BE2C (cell line): ENCODE measurements around the gene LRRC74B.

ENCODE experiments used
- DNase-seq: peaks from one replicate; pipeline ENCODE4 v3.0.0-alpha.2; 2020
- H3K27me3 ChIP-seq: fragments of 250-450 bp; sonication (Bioruptor Pico); 2 replicates; pipeline ENCODE4 v1.5.1; 2020; ENCODE audit warnings: mild to moderate bottlenecking
- H3K36me3 ChIP-seq: fragments of 250-450 bp; sonication (Bioruptor Pico); 2 replicates; pipeline ENCODE4 v1.5.1; 2020; ENCODE audit warnings: mild to moderate bottlenecking
- H3K4me1 ChIP-seq: fragments of 250-450 bp; sonication (Bioruptor Pico); 2 replicates; pipeline ENCODE4 v1.5.1; 2020
- H3K4me3 ChIP-seq: 2 replicates; pipeline ENCODE4 v1.5.1; 2011; ENCODE audit warnings: low read depth, low read length
- H3K9me3 ChIP-seq: fragments of 250-450 bp; sonication (Bioruptor Pico); 2 replicates; pipeline ENCODE4 v1.5.1; 2020
- CTCF ChIP-seq: IDR thresholded peaks from 2 replicates; pipeline ENCODE4 v1.5.1; 2012; ENCODE audit warnings: mild to moderate bottlenecking, low read depth, low read length

LRRC74B gene

GRCh38 chr22:21076912-21077625 is 31.3 kb downstream of the LRRC74B start:
- DNase-seq = no peak
- no peaks in the 10 kb centered on the region for H3K9me3 ChIP-seq

GRCh38 chr22:21077884-21078508 is 32.2 kb downstream of the LRRC74B start:
- Histone ChIP-seq H3K9me3 (no peaks in the 10 kb centered on the region), H3K27me3 (no peaks in the 10 kb centered on the region), H3K4me3 (no peak overlapping the region), H3K36me3 (no peaks in the 10 kb centered on the region), H3K4me1 (no peaks in the 10 kb centered on the region)
- no peak for TF ChIP-seq CTCF
- no peak for DNase-seq

More at GRCh38 chr22:21076912-21077625, 31.3 kb downstream of the LRRC74B start:
- Histone ChIP-seq H3K4me1 (no peaks in the 10 kb centered on the region), H3K4me3 (no peak overlapping the region), H3K36me3 (no peaks in the 10 kb centered on the region), H3K27me3 (no peaks in the 10 kb centered on the region)
- no peak for TF ChIP-seq CTCF

- Histone ChIP-seq H3K36me3 (no peaks in the 10 kb centered on the region), H3K9me3 (no peaks in the 10 kb centered on the region), H3K4me1 (no peaks in the 10 kb centered on the region), H3K27me3 (no peaks in the 10 kb centered on the region), H3K4me3 (no peak overlapping the region)
- no peak for TF ChIP-seq CTCF
- DNase-seq = no peak
Measured at GRCh38 chr22:21078916-21079315, 33.2 kb downstream of the LRRC74B start.

- H3K36me3 ChIP-seq = no peaks in the 10 kb centered on the region
- H3K27me3 ChIP-seq = no peaks in the 10 kb centered on the region
- no peak for DNase-seq
- no peak for TF ChIP-seq CTCF
- H3K4me1 ChIP-seq = no peaks in the 10 kb centered on the region
- H3K9me3 ChIP-seq = no peaks in the 10 kb centered on the region
- no peak overlapping the region for H3K4me3 ChIP-seq
Measured at GRCh38 chr22:21079493-21079892, 33.7 kb downstream of the LRRC74B start.

GRCh38 chr22:21080435-21081137 is 34.8 kb downstream of the LRRC74B start:
- Histone ChIP-seq H3K9me3 (no peaks in the 10 kb centered on the region), H3K36me3 (no peaks in the 10 kb centered on the region), H3K4me1 (no peaks in the 10 kb centered on the region), H3K27me3 (no peaks in the 10 kb centered on the region), H3K4me3 (no peak overlapping the region)
- no peak for TF ChIP-seq CTCF
- DNase-seq = no peak

- no peak for DNase-seq
- Histone ChIP-seq H3K27me3 (no peaks in the 10 kb centered on the region), H3K4me1 (no peaks in the 10 kb centered on the region), H3K9me3 (no peaks in the 10 kb centered on the region), H3K4me3 (no peak overlapping the region), H3K36me3 (no peaks in the 10 kb centered on the region)
- no peak for TF ChIP-seq CTCF
Measured at GRCh38 chr22:21082248-21082647, 36.5 kb downstream of the LRRC74B start.
